Activated CD4-positive, alpha-beta T cell treated with anti-CD3 and anti-CD28 coated beads for 36 hours (primary cell): ENCODE results near the gene IFT25. TPM values are rescaled to one million over a fixed set of nuclear protein-coding genes. Genes with fewer than 3 reads are reported as not detected.

Experiments used
- ATAC-seq: fragments of 200-7000 bp; cut with Tn5 transposase; one replicate; pipeline ENCODE4 v1.10.0; 2021; ENCODE audit warnings: mild to moderate bottlenecking, moderate library complexity
- CTCF ChIA-PET: fragments of 350-600 bp; sonication (Branson Sonifier 250); formaldehyde crosslinking; loops from one replicate; lab custom pipeline; 2021; ENCODE audit warnings: antibody characterized with exemption; lab: Charles Lee
- POLR2A ChIA-PET: fragments of 350-600 bp; sonication (Branson Sonifier 250); formaldehyde crosslinking; loops from one replicate; lab custom pipeline; 2021; ENCODE audit warnings: antibody characterized with exemption, inconsistent platforms; lab: Charles Lee
- DNase-seq: peaks from one replicate; pipeline ENCODE4 v3.0.0-alpha.2; 2020
- H3K27ac Mint-ChIP-seq: one replicate; pipeline ENCODE4 v1.8.0; 2021; ENCODE audit warnings: mixed read lengths
- H3K27me3 Mint-ChIP-seq: one replicate; pipeline ENCODE4 v1.8.0; 2021; ENCODE audit warnings: mixed read lengths
- H3K36me3 Mint-ChIP-seq: one replicate; pipeline ENCODE4 v1.8.0; 2021; ENCODE audit warnings: low read depth, mixed read lengths
- H3K4me1 Mint-ChIP-seq: one replicate; pipeline ENCODE4 v1.8.0; 2021; ENCODE audit warnings: mixed read lengths
- H3K4me3 Mint-ChIP-seq: one replicate; pipeline ENCODE4 v1.8.0; 2021; ENCODE audit warnings: mild to moderate bottlenecking, moderate library complexity, mixed read lengths
- H3K9me3 Mint-ChIP-seq: one replicate; pipeline ENCODE4 v1.8.0; 2021; ENCODE audit warnings: low read depth, mixed read lengths
- intact Hi-C, 2 experiments: fragments of 100-400 bp; cut with DNase I in 1 of 2; cut with micrococcal nuclease in 1 of 2; formaldehyde crosslinking; loops; one replicate each; pipeline versions ENCODE4 v1.14.2 to v1.15.1; 2022 to 2024; cut with DNase I, micrococcal nuclease
- total RNA-seq, 2 experiments: library from RNA; stranded (reverse); gene quantifications; one replicate each; pipeline ENCODE4 v1.2.3, GENCODE V29; 2021

IFT25 gene
- total RNA-seq, 2 experiments from 2014 or later: 56.6 to 62.0 TPM

DNA sequence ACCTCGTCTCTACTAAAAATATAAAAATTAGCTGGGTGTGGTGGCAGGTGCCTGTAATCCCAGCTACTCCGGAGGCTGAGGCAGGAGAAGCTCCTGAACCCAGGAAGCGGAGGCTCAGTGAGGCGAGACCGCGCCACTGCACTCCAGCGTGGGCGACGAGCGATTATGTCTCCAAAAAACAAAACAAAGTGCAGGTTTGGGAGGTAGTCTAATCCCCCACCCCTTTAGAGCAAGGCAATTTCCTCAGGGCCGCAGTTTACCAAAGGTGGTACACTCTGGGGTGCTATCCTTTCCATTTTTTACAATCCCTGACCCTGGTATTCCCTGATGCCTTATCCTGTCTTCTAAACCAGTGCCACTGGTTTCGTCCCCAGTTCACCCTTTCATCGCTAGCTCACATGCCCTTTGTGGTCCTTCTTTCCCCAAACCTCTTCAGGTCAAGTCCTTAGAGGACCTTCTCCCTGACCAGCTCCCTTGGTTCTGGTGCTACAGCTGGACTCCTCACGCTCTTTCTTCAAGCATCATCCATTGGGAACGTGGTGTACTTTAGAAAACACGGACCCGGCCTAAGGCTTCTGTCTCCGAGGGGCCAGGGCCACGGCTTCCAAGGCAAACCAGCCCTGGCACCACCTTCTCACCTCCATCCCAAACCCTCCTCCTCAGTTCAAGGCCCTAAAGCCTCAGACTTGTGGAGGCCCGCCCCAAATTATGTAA is 873 bp downstream of the IFT25 start:
- H3K36me3 Mint-ChIP-seq: peaks cover 22% of the 10 kb centered on the region
- H3K27me3 Mint-ChIP-seq: no peaks in the 10 kb centered on the region
- H3K4me3 Mint-ChIP-seq: peak overlapping the region; percentile 95
- POLR2A ChIA-PET: interaction anchor here (0.9 to 2.3 kb wide), 2 partner anchors 55 to 108 kb away, joined by 9 to 16 read pairs; partner anchors contain the start of genes TCEANC2, TMEM59 and YIPF1
- ATAC-seq (no peak), DNase-seq (peak; percentile 21)
- peaks cover 53% of the 10 kb centered on the region for H3K4me1 Mint-ChIP-seq
- H3K27ac Mint-ChIP-seq: peak overlapping the region; percentile 89
- CTCF ChIA-PET: interaction anchor here (0.6 to 9.7 kb wide), 6 partner anchors 10 to 83 kb away, joined by 3 to 93 read pairs (median 4); no protein-coding TSS in a partner anchor
- intact Hi-C loops: loop anchor here (1.0 to 5.0 kb wide), 6 partner anchors 106 to 1577 kb away; partner anchors contain the start of genes CC2D1B (in 1 of the 2), CZIB (in 1 of the 2), LRP8 (in 1 of the 2) and NDC1 (in 1 of the 2)
- H3K9me3 Mint-ChIP-seq: no peaks in the 10 kb centered on the region

DNA sequence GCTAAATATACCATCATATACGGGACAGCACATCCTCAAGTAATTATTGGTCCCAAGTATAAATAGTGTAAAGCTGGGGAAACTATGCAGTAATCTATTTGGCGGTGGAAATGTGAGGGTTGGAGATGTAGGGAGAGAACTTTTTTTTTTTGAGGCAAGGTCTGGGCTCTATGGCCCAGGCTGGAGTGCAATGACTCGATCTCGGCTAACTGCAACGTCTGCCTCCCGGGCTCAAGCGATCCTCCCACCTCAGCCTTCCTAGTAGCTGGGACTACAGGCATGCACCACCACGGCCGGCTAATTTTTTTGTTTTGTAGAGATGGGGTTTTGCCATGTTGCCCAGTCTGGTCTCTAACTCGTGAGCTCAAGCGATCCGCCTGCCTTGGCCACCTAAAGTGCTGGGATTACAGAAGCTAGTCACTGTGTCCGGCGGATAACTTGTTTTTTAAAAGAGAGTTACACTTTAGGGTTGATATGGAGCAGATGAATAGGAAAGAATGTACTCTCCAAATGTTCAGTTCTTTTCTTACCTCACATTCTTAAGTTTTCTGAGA is 1.9 kb downstream of the IFT25 start:
- ChIA-PET POLR2A (no interaction called here), CTCF (interaction anchor here (0.7 to 9.7 kb wide), 3 partner anchors 29 to 82 kb away, joined by 3 to 93 read pairs (median 5); no protein-coding TSS in a partner anchor)
- H3K27me3 Mint-ChIP-seq: no peaks in the 10 kb centered on the region
- peaks cover 50% of the 10 kb centered on the region for H3K4me1 Mint-ChIP-seq
- DNase-seq: no peak
- peak overlapping the region; percentile 95 for H3K4me3 Mint-ChIP-seq
- intact Hi-C loops: loop anchor here in 1 of 2 experiments (2.0 kb wide), 1 partner anchor 25 kb away; no protein-coding TSS in a partner anchor
- ATAC-seq: no peak
- peak overlapping the region; percentile 38 for H3K27ac Mint-ChIP-seq
- H3K36me3 Mint-ChIP-seq: peaks cover 24% of the 10 kb centered on the region
- H3K9me3 Mint-ChIP-seq: no peaks in the 10 kb centered on the region

DNA sequence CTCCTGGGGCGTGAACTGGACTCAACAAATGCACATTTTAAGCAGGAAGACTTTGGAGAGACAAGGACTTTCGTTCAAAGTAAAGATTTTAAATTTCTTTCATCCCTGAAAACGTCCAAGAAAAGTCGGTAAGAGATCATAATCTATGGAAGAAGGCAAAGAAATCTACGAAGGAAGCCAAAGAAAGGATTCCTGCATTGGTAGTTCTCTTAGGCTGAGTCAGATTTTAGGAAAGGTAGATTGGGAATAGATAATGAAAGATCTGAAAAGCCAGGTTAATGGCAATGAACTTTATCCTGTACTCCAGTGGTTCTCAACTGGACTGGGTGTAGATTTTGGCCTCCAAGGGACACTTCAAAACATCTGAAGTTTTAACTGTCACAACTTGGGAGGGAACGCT is 2.4 kb downstream of the IFT25 start:
- Mint-ChIP-seq H3K27ac (peak overlapping the region; percentile 23), H3K4me3 (peak overlapping the region; percentile 9), H3K9me3 (no peaks in the 10 kb centered on the region), H3K36me3 (peaks cover 28% of the 10 kb centered on the region), H3K27me3 (no peaks in the 10 kb centered on the region), H3K4me1 (peaks cover 51% of the 10 kb centered on the region)
- intact Hi-C loops: loop anchor here in 1 of 2 experiments (2.0 kb wide), 1 partner anchor 24 kb away; no protein-coding TSS in a partner anchor
- ChIA-PET POLR2A (interaction anchor here (0.6 kb wide), 1 partner anchor 749 kb away, joined by 4 read pairs; no protein-coding TSS in a partner anchor), CTCF (interaction anchor here (1.5 to 9.7 kb wide), 4 partner anchors 16 to 83 kb away, joined by 5 to 93 read pairs (median 8); no protein-coding TSS in a partner anchor)
- no peak for ATAC-seq
- no peak for DNase-seq

DNA sequence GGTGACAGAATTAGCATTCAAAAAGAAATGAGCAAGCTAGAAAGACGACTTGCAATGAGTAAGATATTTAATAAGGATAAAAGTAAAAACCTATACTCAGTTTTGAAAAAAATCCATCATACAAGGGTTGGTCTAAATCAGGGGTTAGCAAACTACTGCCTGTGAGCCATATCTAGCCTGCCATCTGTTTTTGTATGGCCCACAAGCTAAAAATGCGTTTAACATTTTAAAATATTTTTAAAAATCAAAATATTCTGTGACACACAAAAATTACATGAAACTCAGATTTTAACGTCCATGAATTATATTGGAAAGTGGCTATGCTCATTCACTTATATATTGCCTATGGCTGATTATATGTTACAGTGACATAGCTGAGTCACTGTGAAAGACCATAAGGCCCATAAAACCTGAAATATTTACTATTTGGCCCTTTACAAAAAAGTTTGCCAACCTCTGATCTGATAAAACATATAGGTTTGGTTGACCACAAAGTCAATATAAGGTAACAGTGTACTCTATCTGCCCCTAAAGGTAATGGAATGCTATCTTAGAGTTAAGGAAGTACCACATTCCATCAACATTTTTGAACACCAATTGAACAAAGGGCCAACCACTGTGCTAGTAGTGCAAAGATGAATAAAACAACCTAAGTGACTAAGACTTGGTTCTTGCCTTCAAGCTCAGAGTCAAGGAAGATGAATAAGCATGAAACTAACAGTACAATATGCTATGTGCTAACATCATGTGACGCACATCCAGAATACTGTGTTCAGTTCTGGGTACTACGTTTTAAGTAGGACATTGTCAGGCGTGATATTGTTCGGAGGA is 3.2 kb downstream of the IFT25 start:
- ChIA-PET CTCF (interaction anchor here (0.6 to 1.9 kb wide), 9 partner anchors 14 to 208 kb away, joined by 3 to 8 read pairs (median 3); no protein-coding TSS in a partner anchor), POLR2A (interaction anchor here (0.6 to 0.7 kb wide), 2 partner anchors 10 to 748 kb away, joined by 4 to 5 read pairs; no protein-coding TSS in a partner anchor)
- Mint-ChIP-seq H3K9me3 (no peaks in the 10 kb centered on the region), H3K36me3 (peaks cover 27% of the 10 kb centered on the region), H3K27ac (peak overlapping the region; percentile 23), H3K4me3 (peak overlapping the region; percentile 9), H3K27me3 (no peaks in the 10 kb centered on the region), H3K4me1 (peaks cover 45% of the 10 kb centered on the region)
- ATAC-seq: peak; percentile 38
- intact Hi-C loops: loop anchor here (1.0 to 2.0 kb wide), 2 partner anchors 22 to 24 kb away; no protein-coding TSS in a partner anchor
- peak; percentile 11 for DNase-seq

DNA sequence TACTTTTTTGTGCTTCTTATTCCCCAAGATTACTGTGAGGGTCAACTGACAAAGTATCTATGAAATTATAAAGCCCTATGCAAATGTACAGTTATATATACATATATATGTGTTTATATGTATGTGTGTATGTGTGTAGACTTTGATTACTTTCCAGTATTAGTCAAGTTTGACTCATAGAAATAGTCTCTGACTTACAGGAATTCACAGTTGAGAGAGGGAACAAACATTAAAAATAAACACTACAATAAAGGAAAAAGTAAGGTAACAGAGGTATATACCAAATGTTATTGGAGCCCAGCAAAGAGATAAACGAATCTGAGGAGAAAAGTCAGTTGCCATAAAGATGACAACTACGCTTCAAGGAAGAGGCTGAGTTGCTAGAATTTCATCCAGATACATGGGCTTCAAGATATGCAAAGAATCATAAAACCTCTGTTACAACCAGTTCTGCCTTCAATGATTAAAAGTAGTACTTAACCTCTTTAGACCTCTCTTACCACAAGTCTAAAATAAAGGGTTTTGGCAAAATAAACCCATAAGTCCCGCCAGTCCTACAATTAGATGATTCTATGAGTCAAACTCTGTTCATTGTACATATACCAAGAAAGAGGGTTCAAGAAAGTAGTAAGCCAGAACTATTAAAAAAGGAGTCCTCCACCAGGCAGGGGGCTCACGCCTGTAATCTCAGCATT is 7.2 kb downstream of the IFT25 start:
- CTCF ChIA-PET: no interaction called here
- Mint-ChIP-seq H3K9me3 (peaks cover 4% of the 10 kb centered on the region), H3K4me3 (no peak overlapping the region), H3K4me1 (peaks cover 20% of the 10 kb centered on the region), H3K36me3 (peaks cover 38% of the 10 kb centered on the region), H3K27ac (no peak overlapping the region), H3K27me3 (no peaks in the 10 kb centered on the region)
- no peak for ATAC-seq
- POLR2A ChIA-PET: no interaction called here
- no peak for DNase-seq
- intact Hi-C loops: no loop called here

DNA sequence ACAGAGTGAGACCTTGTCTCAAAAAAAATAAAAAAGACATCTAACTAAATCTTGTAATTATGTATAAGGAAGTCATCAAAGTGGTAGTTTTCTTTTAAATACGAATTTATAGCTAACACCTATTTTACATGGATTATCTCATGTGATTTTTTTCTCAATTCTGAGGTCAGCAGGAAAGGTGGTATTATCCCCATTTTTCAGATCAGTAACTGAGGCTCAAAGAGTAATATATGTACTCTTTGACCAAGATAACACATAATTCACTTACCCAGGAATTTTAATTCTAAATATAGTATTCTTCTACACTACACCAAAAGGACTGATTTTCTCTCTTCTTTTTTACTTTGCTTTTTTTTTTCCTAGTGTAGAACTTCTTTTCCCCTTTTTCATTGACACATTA is 9.1 kb downstream of the IFT25 start:
- intact Hi-C loops: no loop called here
- peaks cover 4% of the 10 kb centered on the region for H3K9me3 Mint-ChIP-seq
- H3K27me3 Mint-ChIP-seq: no peaks in the 10 kb centered on the region
- ATAC-seq (no peak), DNase-seq (no peak)
- H3K36me3 Mint-ChIP-seq: peaks cover 45% of the 10 kb centered on the region
- ChIA-PET CTCF (interaction anchor here (0.7 to 1.0 kb wide), 4 partner anchors 9 to 1238 kb away, joined by 3 to 4 read pairs (median 4); no protein-coding TSS in a partner anchor), POLR2A (interaction anchor here (0.7 kb wide), 1 partner anchor 47 kb away, joined by 3 read pairs; the partner anchor contains the start of gene YIPF1)
- H3K27ac Mint-ChIP-seq: no peak overlapping the region
- peaks cover 10% of the 10 kb centered on the region for H3K4me1 Mint-ChIP-seq
- no peak overlapping the region for H3K4me3 Mint-ChIP-seq

DNA sequence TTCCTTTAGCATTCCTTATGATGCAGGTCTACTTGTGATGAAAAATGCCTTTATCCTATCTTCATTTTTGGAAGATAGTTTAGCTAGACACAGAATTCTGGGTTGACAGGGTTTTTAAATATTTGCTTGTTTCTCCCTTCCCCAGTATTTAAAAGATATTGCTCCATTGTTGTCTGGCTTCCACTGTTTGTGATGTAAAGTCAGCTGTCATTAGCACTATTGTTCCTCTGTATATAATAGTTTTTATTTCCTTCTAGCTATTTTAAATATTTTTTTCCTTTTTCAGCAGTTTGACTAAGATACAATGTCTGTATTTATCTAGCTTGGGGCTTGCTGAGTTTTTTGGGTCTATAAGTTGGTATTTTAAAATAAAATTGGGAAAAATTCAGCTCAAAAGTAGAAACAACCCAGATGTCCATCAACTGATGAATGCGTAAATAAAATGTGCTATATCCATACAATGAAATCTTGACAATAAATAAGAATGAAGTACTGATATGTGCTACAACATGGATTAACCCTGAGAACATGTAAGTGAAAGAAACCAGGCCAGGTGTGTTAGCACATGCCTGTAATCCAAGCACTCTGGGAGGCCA is 11.2 kb downstream of the IFT25 start:
- H3K9me3 Mint-ChIP-seq: peaks cover 4% of the 10 kb centered on the region
- H3K4me1 Mint-ChIP-seq: peaks cover 6% of the 10 kb centered on the region
- CTCF ChIA-PET: interaction anchor here (0.9 to 1.4 kb wide), 6 partner anchors 11 to 53 kb away, joined by 3 read pairs; partner anchors contain the start of gene IFT25
- DNase-seq (no peak), ATAC-seq (no peak)
- no peak overlapping the region for H3K4me3 Mint-ChIP-seq
- peaks cover 43% of the 10 kb centered on the region for H3K36me3 Mint-ChIP-seq
- POLR2A ChIA-PET: no interaction called here
- no peak overlapping the region for H3K27ac Mint-ChIP-seq
- H3K27me3 Mint-ChIP-seq: no peaks in the 10 kb centered on the region
- intact Hi-C loops: no loop called here

DNA sequence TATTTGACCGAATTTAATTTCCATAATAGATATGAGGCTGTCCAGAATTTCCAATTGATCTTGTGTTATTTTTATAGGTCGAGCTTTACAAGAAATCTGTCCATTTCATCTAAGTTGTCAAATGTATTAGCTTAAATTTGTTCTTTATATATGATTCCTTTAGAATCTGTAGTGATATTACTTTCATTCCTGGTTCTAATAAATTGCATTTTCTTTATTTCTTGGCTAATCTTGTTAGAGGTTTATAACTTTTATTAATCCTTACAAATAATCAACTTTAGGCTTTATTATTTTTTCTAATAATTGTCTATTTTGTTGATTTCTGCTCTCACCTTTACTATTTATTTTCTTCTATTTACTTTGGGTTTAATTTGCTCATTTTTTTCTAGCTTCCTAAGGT is 14.0 kb downstream of the IFT25 start:
- Mint-ChIP-seq H3K36me3 (peaks cover 36% of the 10 kb centered on the region), H3K4me3 (no peak overlapping the region), H3K4me1 (no peaks in the 10 kb centered on the region), H3K9me3 (peaks cover 4% of the 10 kb centered on the region), H3K27me3 (no peaks in the 10 kb centered on the region), H3K27ac (no peak overlapping the region)
- DNase-seq (no peak), ATAC-seq (no peak)
- CTCF ChIA-PET: interaction anchor here (0.8 to 1.8 kb wide), 6 partner anchors 17 to 70 kb away, joined by 3 to 12 read pairs (median 4); no protein-coding TSS in a partner anchor
- POLR2A ChIA-PET: no interaction called here
- intact Hi-C loops: no loop called here

DNA sequence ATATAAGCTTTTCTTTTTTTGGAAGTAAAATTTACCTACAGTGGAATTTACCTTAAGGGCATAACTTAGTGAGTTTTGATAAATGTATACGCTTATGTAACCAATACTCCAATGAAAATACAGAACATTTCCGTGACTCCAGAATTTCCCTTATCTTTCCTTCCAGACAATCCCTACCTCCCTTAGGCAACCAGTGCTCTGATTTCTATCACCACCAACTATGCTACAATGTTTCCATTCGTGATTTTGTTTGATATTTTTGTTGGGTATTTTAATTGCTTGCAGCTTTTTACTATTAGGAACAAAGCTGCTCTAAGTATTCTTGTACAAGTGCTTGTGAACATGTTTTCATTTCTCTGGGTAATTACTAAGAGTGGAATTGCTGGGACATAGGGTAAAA is 14.6 kb downstream of the IFT25 start:
- Mint-ChIP-seq H3K36me3 (peaks cover 34% of the 10 kb centered on the region), H3K4me3 (no peak overlapping the region), H3K4me1 (no peaks in the 10 kb centered on the region), H3K27ac (no peak overlapping the region), H3K27me3 (no peaks in the 10 kb centered on the region), H3K9me3 (peaks cover 4% of the 10 kb centered on the region)
- CTCF ChIA-PET: interaction anchor here (0.6 to 1.8 kb wide), 7 partner anchors 11 to 70 kb away, joined by 3 to 12 read pairs (median 4); no protein-coding TSS in a partner anchor
- DNase-seq: no peak
- ATAC-seq: no peak
- intact Hi-C loops: no loop called here
- POLR2A ChIA-PET: no interaction called here
